Bronchial epithelial cell (primary cell): Measurements from ENCODE around the gene FBF1. TPM values are rescaled to one million over a fixed set of nuclear protein-coding genes. Genes with fewer than 3 reads are reported as not detected.
"Not testable (repeated sequence)": the region's sequence is repeated elsewhere in the genome, so short reads cannot be mapped to it uniquely, and the experiment has no call there.

ENCODE experiments used
- DNase-seq: peaks from one replicate; pipeline ENCODE4 v3.0.0-alpha.2; 2010; ENCODE audit warnings: low read depth
- FAIRE-seq: peaks from 2 replicates; lab custom pipeline; 2011; peaks lifted over from hg19 to GRCh38; lab: Jason Lieb, UNC
- H3K27me3 ChIP-seq: 2 replicates; pipeline ENCODE4 v1.5.1; 2011; ENCODE audit warnings: low read length; ENCODE audit not compliant: control insufficient read depth, insufficient read depth
- H3K36me3 ChIP-seq: 2 replicates; pipeline ENCODE4 v1.5.1; 2011; ENCODE audit warnings: low read length; ENCODE audit not compliant: control insufficient read depth, insufficient read depth
- H3K4me3 ChIP-seq: 2 replicates; pipeline ENCODE4 v1.5.1; 2011; ENCODE audit warnings: mild to moderate bottlenecking, low read depth, low read length, control low read depth
- total RNA-seq: library from RNA; depleted of rRNA; stranded (reverse); fragments of >200 nt; gene quantifications from 2 replicates; pipeline ENCODE4 v1.2.1, GENCODE V29; 2014
- TF ChIP-seq, protein P1 (sequence below): IDR thresholded peaks from 2 replicates; pipeline ENCODE4 v1.5.1; 2011; ENCODE audit warnings: mild to moderate bottlenecking, moderate library complexity, low read length, control low read depth, inconsistent platforms; ENCODE audit not compliant: insufficient read depth, severe bottlenecking

FBF1 gene
- total RNA-seq, 1 donor from 2014 or later = 10.5 TPM

DNA sequence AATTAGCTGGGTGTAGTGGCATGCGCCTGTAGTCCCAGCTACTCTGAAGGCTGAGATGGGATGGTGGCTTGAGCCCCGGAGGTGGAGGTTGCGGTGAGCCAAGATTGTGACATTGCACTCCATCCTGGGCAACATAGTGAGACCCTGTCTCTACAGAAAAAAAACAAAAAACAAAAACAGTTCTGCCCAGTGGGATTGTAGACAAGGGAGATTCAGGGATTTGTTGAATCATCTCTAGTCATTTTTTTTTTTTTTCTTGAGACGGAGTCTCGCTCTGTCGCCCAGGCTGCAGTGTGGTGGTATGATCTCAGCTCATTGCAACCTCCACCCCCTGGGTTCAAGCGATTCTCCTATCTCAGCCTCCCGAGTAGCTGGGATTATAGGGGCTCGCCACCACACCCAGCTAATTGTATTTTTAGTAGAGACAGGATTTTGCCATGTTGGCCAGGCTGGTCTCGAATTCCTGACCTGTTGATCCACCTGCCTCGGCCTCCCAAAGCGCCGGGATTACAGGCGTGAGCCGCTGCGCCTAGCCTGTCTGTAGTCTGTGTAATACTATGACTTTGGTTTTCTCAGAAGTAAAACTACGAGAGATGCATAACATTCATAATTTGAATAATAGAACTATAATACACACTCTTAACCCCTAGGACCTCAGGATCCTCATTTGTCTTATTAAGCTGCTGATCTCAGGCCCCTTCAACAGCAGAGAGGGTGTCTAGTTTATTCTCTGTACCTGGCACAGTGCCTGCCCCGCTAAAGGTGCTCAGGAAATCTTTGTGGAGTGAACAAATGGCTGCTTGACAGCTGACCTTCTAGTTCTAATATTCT, 39.6 kb upstream of the FBF1 start:
- FAIRE-seq (no peak), DNase-seq (no peak)
- Histone ChIP-seq H3K36me3 (no peaks in the 10 kb centered on the region), H3K4me3 (peak overlapping the region; percentile 64), H3K27me3 (no peaks in the 10 kb centered on the region)
- TF ChIP-seq, protein P1, sequence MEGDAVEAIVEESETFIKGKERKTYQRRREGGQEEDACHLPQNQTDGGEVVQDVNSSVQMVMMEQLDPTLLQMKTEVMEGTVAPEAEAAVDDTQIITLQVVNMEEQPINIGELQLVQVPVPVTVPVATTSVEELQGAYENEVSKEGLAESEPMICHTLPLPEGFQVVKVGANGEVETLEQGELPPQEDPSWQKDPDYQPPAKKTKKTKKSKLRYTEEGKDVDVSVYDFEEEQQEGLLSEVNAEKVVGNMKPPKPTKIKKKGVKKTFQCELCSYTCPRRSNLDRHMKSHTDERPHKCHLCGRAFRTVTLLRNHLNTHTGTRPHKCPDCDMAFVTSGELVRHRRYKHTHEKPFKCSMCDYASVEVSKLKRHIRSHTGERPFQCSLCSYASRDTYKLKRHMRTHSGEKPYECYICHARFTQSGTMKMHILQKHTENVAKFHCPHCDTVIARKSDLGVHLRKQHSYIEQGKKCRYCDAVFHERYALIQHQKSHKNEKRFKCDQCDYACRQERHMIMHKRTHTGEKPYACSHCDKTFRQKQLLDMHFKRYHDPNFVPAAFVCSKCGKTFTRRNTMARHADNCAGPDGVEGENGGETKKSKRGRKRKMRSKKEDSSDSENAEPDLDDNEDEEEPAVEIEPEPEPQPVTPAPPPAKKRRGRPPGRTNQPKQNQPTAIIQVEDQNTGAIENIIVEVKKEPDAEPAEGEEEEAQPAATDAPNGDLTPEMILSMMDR = no peak

DNA sequence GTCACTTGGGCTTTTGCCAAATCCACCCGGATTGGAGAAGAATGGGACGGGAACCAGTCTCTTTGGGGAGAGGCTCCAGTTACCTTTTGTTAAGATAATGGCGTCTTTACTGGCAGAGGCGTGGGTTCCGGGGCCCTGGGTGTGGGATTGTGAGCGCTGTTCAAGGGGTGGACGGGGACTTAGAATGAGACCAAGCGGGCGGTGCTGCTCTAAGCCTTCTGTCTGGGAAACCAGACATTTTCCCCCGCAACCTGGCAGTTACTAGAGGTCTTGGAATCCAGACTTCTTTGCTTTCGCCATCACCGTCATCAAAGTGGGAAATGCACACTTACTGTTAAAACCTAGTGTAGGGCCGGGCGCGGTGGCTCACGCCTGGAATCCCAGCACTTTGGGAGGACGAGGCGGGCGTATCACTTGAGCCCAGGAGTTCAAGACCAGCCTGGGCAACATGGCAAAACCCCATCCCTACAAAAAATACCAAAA, 38.9 kb upstream of the FBF1 start:
- peak overlapping the region; percentile 64 for H3K4me3 ChIP-seq
- FAIRE-seq = no peak
- no peaks in the 10 kb centered on the region for H3K36me3 ChIP-seq
- peak; percentile 66 for DNase-seq
- no peaks in the 10 kb centered on the region for H3K27me3 ChIP-seq
- TF ChIP-seq, protein P1 = no peak

DNA sequence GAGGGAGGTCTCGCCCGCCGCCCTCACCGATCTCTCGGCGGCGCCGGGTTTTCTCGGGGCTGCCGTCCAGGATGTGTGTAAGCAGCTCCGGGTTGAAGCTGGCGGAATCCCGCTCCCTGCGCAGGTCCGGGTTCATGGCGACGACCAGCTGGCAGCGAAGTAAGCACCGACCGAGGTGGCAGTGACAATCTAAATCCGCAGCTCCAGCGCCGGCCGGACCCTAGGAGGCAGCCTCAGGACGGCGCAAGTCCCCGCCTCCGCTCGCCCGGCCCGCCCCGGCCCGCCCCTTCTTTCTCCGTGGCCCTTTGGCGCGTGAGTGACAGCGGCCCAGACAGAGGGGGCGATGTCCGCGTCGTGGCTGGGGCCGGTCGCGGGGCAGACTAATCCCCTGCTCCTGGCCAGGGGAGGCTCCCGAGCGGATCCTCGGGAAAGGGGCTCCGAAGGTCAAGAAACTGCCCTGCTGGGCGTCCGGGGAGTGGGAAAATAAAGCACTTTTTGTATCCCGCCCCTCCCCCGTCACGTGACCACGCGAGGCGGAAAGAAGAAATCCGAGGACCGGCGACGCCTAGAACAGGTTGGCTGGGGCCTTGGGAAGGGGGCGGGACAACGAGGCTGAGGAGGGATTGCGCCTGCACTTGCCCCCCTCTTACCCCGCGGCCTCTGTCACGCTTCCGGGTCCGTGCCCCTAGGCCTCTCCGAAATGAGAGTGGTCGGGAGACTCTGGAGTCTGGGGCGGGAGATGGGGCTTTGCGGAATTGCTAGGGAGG, 38.3 kb upstream of the FBF1 start, which contains the start of the genes ACOX1 and TEN1:
ACOX1 (minus strand) TSS at position 229 of the 767 bp plus-strand sequence; CDS start at position 136, 93 bp downstream.
TEN1 (plus strand) TSS at position 303 of the 767 bp plus-strand sequence. CDS start 6,953 bp downstream, outside the sequence.
- Histone ChIP-seq H3K36me3 (no peaks in the 10 kb centered on the region), H3K27me3 (no peaks in the 10 kb centered on the region), H3K4me3 (peak within 1 kb of the TSS; percentile 64)
- FAIRE-seq (no peak), DNase-seq (peak; percentile 84)
- TF ChIP-seq, protein P1 = peak; percentile 32

DNA sequence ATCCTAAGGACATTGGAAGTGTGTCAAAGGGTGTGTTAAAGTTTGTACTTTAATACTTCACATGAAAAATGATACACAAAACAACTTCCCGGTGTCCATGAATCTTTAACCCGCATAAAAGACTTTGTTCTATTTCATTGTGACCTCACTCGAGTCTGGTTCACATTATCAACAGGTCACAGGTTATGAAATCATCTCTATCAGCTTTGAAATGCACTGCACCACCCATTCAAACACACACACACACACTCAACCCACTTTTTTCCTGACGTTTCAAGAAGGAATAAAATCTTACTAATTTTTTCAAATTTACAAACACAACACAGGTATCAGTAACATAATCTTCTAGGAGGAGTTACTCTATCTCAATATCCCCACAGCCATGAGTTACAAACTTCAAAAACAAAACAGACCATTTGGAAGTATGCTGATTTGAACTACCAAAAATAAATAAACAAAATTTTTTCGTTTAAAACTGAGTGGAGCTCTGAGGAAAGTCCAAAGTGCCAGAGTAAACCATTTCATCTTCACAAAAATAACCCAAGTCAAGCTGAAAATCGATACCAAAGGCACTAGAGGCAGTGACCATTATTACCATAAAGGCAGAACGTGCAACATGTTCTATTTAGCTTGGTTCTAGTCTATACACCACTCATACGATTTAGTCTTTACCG, 35.5 kb upstream of the FBF1 start:
- no peak for FAIRE-seq
- TF ChIP-seq, protein P1 = no peak
- no peak overlapping the region for H3K4me3 ChIP-seq
- H3K36me3 ChIP-seq = no peaks in the 10 kb centered on the region
- H3K27me3 ChIP-seq = no peaks in the 10 kb centered on the region
- no peak for DNase-seq

DNA sequence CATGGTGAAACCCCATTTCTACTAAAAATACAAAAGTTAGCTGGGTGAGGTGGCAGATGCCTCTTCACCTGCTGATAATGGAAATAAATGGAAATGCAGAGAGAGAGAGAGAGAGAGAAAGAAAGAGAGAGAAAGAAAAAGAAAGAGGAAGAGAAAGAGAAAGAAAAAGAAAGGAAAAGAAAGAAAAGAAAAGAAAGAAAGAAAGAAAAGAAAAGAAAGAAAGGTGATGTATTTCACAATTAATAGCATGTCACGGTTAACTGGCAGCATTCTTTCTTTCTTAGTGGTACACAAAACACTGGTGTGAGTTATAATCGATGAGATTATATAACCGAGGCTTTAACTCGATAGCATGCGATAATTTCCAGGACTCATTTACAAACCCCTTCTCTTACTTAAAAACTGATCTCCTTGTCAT, 34.9 kb upstream of the FBF1 start:
- Histone ChIP-seq H3K4me3 (no peak overlapping the region), H3K27me3 (no peaks in the 10 kb centered on the region), H3K36me3 (no peaks in the 10 kb centered on the region)
- TF ChIP-seq, protein P1 = no peak
- FAIRE-seq (no peak), DNase-seq (no peak)

DNA sequence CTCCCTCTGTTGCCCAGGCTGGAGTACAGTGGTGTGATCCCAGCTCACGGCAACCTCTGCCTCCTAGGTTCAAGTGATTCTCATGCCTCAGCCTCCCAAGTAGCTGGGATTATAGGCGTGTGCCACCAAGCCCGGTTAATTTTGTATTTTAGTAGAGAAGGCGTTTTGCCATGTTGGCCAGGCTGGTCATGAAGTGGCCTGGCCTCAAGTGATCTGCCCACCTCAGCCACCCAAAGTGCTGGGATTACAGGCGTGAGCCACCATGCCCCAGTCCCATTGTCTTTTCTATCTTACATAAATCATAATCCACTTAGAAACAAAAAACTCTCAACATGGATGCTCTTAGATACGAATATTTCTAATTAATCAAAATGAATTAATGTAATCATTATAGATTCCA, 34.3 kb upstream of the FBF1 start:
- not testable (repeated sequence) for H3K36me3 ChIP-seq, DNase-seq, H3K27me3 ChIP-seq, FAIRE-seq, H3K4me3 ChIP-seq
